ENCODE data around the gene FTO. TPM values are rescaled to one million over a fixed set of nuclear protein-coding genes. Genes with fewer than 3 reads are reported as not detected.

The FTO gene
- total RNA-seq, 4 donors from 2014 or later = 62.0 to 90.1 (median 75.1) TPM

GRCh38 chr16:53966821-53967571 lies 263.0 kb downstream of the FTO start:
- Histone ChIP-seq H3K27me3 (no peaks in the 10 kb centered on the region), H3K36me3 (no peaks in the 10 kb centered on the region), H3K4me1 (peaks cover 32 to 38% of the 10 kb centered on the region in 2 donors), H3K27ac (peak overlapping the region; percentile 44 to 81 (median 56)), H3K4me3 (peak overlapping the region in 1 of 4 donors; percentile 3), H3K9me3 (no peaks in the 10 kb centered on the region)
- TF ChIP-seq CTCF (IDR thresholded peaks at IDR 0.05 in 4 of 5, conservative IDR thresholded peaks at IDR 0.05 in 1 of 5) = no peak
- TF ChIP-seq POLR2A (IDR thresholded peaks at IDR 0.05) = no peak
- intact Hi-C loops (cut with DNase I; ENCODE audit: low total_unique reads) (loop anchor here (10.0 kb wide), 1 partner anchor 1298 kb away; no protein-coding TSS in a partner anchor), in situ Hi-C loops (cut with MboI; ENCODE audit: low sequenced_read_pairs in 4 of 4) (no loop called here)
- peak; percentile 66 to 72 for DNase-seq
- peak; percentile 85 to 94 for ATAC-seq

GRCh38 chr16:53967572-53967971 lies 263.6 kb downstream of the FTO start:
- no peaks in the 10 kb centered on the region for H3K36me3 ChIP-seq
- peaks cover 37 to 44% of the 10 kb centered on the region in 2 donors for H3K4me1 ChIP-seq
- no peak overlapping the region for H3K4me3 ChIP-seq
- intact Hi-C loops (cut with DNase I; ENCODE audit: low total_unique reads) = loop anchor here (10.0 kb wide), 1 partner anchor 1297 kb away; no protein-coding TSS in a partner anchor
- no peak for TF ChIP-seq POLR2A (IDR thresholded peaks at IDR 0.05)
- TF ChIP-seq CTCF (IDR thresholded peaks at IDR 0.05 in 4 of 5, conservative IDR thresholded peaks at IDR 0.05 in 1 of 5) = no peak
- DNase-seq = no peak
- no peaks in the 10 kb centered on the region for H3K9me3 ChIP-seq
- peak overlapping the region in 3 of 4 donors; percentile 16 to 81 (median 44) for H3K27ac ChIP-seq
- in situ Hi-C loops (cut with MboI; ENCODE audit: low sequenced_read_pairs in 4 of 4) = no loop called here
- ATAC-seq = no peak
- no peaks in the 10 kb centered on the region for H3K27me3 ChIP-seq

- intact Hi-C loops (cut with DNase I; ENCODE audit: low total_unique reads) = loop anchor here (10.0 kb wide), 1 partner anchor 1296 kb away; no protein-coding TSS in a partner anchor
- H3K4me1 ChIP-seq = peaks cover 46 to 53% of the 10 kb centered on the region in 2 donors
- no peak overlapping the region for H3K4me3 ChIP-seq
- H3K27me3 ChIP-seq = no peaks in the 10 kb centered on the region
- no peaks in the 10 kb centered on the region for H3K9me3 ChIP-seq
- TF ChIP-seq POLR2A (IDR thresholded peaks at IDR 0.05) (no peak), CTCF (IDR thresholded peaks at IDR 0.05 in 4 of 5, conservative IDR thresholded peaks at IDR 0.05 in 1 of 5) (no peak)
- DNase-seq (peak in 1 of 2 donors; percentile 29), ATAC-seq (peak; percentile 47 to 92)
- peak overlapping the region; percentile 16 to 81 (median 35) for H3K27ac ChIP-seq
- H3K36me3 ChIP-seq = no peaks in the 10 kb centered on the region
- in situ Hi-C loops (cut with MboI; ENCODE audit: low sequenced_read_pairs in 4 of 4) = no loop called here
Measured at GRCh38 chr16:53968454-53968853, 264.5 kb downstream of the FTO start.

GRCh38 chr16:53968896-53969295 lies 264.9 kb downstream of the FTO start:
- intact Hi-C loops (cut with DNase I; ENCODE audit: low total_unique reads) = loop anchor here (10.0 kb wide), 1 partner anchor 1296 kb away; no protein-coding TSS in a partner anchor
- no peaks in the 10 kb centered on the region for H3K36me3 ChIP-seq
- H3K27ac ChIP-seq = peak overlapping the region in 2 of 4 donors; percentile 45 to 81
- in situ Hi-C loops (cut with MboI; ENCODE audit: low sequenced_read_pairs in 4 of 4) = no loop called here
- ATAC-seq (no peak), DNase-seq (no peak)
- H3K4me3 ChIP-seq = no peak overlapping the region
- peaks cover 51 to 57% of the 10 kb centered on the region in 2 donors for H3K4me1 ChIP-seq
- TF ChIP-seq POLR2A (IDR thresholded peaks at IDR 0.05) (no peak), CTCF (IDR thresholded peaks at IDR 0.05 in 4 of 5, conservative IDR thresholded peaks at IDR 0.05 in 1 of 5) (no peak)
- no peaks in the 10 kb centered on the region for H3K27me3 ChIP-seq
- no peaks in the 10 kb centered on the region for H3K9me3 ChIP-seq

All from gastrocnemius medialis (tissue), 4 donors.